GM18519 (cell line): ENCODE data around the gene PRR35.

Experiments
- ATAC-seq: cut with Tn5 transposase; IDR thresholded peaks from one replicate; pipeline ENCODE4 v1.9.1; 2021; ENCODE audit warnings: mild to moderate bottlenecking, moderate library complexity; ENCODE audit not compliant: unreplicated experiment, low FRiP score

The PRR35 gene

DNA sequence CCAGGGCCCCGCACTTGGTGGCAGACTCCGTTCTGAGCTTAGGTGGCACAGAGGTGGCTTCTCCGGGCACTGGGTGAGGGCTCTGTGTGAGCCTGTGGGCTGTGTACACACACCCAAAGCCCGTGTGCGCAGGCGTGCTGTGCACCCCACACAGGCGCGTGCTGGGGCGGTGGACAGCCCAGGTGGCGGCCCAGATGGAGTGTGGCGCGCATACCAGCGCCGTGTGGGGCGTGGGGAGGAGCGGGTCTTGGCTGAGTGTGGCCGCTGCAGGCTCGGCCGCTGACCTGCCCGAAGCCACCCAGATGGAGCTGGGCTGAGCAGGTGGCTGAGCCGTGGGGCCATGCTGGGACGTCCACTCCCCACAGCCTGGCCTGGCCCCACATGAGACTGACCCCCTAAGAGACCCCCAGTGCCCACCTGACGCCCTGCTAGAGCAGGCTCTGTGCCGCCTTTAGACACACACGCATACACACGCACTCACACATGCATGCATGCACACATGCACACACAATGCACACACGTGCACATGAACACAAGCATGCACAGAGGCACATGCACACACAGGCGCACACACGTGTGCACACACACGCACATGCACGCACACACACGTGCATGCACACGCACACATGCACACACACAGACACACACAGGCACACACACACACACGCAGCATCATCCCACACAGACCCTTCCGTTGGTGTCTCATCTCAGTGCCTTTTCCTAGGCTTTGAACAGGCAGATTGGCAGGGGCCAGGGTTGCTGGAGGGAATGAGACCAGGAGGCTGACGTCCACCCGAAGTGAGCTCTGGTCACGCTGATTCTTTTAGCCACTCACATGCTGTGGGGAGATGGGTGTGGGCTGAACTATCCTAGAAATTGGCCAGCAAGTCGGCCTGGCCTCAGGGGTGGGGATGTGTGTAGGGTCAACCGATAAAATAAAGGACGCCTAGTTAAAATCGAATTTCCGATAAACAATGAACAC lies 2.1 kb downstream of the PRR35 start:
- ATAC-seq, result no peak

DNA sequence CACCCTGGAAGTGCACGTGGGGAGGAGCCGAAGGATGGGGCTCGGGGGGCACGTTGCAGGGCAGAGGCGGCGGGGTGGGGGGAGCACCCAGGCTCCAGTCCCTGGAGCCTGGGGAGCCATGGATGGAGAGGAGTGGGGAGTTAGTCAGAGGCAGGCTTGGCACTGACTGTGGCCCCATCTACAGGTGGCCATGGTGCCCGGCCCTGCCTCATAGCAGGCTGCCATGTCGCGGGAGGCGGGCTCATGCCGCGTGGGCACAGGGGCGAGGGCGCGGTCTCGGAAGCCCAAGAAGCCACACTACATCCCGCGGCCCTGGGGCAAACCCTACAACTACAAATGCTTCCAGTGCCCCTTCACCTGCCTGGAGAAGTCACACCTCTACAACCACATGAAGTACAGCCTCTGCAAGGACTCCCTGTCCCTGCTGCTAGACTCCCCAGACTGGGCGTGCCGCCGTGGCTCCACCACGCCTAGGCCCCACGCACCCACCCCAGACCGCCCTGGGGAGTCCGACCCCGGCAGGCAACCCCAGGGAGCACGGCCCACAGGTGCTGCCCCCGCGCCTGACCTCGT lies 3.0 kb downstream of the PRR35 start:
- ATAC-seq, result no peak

DNA sequence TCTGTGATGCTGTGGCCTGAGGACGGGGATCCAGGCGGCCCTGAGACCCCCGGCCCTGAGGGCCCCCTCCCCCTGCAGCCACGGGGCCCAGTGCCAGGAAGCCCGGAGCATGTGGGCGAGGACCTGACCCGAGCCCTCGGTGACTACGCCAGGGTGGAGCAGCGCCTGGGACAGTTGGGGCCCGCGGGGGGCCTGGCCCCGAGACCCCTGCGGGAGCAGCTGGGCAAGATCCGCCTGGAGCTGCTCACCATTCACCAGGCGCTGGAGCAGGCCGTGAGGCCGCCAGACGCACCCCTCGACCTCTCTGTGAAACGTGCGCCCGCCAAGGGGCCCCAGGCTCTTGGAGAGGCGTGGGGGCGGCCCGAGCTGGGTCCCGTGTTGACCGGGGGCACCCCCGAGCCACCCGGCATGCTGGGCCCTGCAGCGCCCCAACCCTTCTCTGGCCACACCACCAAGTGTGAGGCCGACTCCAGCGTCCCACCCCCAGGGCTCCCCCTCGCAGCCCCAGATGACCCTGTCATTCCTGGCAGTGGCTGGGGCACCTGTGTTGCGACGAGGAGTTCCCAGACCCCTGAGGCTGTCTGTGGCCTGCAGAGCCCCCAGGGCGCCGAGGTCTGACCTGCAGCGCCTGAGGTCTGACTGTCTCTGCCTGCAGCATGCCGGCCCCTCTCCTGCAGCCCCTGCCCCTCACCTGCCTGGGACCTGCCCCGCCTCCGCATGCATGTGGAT lies 4.7 kb downstream of the PRR35 start:
- no peak for ATAC-seq

DNA sequence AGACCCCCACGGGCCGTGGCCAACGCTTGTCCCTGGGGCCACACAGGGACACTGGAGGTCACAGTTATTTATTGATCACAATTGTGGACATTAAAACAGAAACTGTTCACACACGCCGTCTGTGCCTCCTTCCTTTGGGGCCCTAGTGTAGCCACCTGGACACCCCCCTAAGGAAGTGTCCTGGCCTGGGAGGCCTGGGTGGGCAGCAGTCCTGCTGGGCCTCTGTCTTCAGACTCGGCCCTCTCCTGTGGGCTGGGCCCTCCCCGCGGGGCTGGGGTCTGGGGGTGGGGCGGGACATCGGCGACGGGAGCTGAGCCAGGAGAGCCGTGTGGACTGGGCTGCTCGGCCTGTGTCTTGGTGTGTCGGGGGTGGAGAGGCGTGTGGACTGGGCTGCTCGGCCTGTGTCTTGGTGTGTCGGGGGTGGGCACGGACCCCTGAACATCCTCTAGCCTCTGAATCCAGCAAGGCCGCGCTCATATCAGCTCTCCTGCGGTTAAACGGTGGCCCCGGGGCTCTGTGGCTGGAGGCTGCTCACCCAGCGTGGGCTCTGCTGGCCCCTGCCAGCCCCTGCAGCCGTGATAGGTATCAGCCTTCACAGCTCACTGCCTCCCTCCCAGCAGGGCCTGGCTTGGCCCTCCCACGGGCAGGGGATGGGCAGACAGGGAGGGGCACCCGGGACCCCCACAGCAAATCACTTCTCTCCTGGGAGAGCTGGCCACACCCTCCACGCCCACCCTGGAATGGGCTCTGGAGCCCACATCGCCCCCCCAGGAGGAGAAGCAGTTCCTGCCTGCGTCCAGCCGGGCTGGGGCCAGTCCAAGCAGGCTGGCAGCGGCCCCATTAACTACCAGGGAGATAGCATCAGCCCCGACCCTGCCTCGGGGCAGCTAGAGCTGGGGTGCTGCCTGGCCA lies 5.5 kb downstream of the PRR35 start:
- ATAC-seq, result no peak

DNA sequence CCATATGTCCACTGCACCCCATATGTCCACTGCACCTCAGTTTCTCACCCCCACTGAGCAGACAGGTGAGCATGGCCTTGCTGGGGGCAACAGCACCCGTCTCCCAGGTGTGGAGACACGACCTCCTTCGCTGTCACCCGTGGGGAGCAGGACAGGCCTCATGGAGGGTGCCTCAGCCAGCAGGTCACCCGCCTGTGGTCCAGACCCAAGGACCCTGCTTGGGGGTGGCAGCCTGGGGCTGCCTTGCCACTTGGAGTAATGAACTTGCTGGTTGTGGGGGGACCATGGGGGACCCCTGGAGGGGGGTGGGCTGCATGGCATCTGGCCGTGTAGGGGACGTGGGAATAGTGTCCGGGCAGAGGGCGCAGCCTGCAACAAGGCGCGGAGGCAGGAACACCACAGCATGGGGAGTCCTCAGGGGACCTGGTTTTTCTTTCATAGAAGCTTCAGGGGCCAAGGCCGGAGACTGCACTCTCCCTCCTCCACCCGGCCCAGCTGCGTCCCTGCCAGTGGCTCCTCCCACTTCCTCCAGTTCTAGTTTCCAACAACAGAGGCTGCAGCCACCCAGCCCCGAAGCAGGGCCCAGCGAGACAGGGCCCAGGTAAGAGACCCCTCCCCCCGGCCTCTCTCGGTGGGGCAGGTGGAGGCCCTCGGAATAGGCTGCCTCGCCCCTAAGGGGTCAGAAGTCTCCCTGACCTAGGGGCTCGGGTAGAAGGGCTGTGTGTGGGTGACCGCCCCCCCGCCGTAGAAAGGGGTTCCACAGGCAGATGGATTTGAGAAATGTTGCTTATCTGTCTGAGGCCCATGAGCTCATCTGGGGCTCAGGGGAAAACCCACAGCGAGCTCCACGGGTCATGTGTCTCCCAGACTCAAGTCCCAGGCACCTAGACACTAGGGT lies 6.5 kb downstream of the PRR35 start, which contains the start of gene NHLRC4:
Gene NHLRC4, plus strand, starts transcription at position 531 of the 898 bp plus-strand sequence. CDS start 1,043 bp downstream, outside the sequence.
- no peak for ATAC-seq

DNA sequence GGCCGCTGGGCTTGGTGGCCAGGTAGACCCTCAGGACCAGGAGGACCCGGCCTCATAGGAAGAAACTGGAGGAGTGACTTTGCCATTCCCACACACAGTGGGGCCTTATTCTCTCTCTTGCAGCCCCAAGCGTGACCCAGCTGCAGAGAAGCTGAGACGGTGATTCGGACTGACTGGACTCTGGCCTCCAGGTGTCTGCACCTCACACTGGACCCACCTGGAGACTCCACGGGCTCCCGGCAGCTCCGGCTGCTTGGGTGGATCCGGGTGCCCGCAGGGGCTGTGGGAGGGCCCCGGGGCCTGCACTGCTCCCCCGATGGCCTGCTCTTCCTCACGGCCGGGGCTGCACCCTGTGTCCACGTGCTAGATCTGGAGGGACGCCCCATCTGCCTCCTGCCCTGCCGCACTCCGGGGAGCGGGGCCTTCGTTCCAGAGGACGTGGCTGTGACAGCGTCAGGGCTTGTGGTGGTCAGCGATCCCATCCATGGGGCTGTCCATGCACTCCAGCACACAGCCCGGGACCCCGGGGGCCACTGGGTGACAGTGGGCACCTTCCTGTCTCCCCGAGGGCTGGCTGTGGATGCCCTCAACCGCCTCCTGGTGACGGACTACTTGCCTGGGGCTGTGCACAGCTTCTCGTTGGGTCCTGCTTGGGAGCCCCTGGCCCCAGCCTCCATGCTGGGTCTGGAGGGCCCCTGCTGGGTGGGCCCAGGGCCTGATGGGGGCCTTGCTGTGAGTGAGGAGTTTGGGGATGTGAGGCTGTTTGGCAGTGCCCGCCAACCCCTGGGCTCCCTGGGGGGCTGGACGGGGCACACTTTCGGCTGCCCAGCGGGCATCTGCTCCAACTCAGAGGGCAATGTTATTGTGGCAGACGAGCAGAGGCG lies 7.4 kb downstream of the PRR35 start:
- ATAC-seq, result no peak

DNA sequence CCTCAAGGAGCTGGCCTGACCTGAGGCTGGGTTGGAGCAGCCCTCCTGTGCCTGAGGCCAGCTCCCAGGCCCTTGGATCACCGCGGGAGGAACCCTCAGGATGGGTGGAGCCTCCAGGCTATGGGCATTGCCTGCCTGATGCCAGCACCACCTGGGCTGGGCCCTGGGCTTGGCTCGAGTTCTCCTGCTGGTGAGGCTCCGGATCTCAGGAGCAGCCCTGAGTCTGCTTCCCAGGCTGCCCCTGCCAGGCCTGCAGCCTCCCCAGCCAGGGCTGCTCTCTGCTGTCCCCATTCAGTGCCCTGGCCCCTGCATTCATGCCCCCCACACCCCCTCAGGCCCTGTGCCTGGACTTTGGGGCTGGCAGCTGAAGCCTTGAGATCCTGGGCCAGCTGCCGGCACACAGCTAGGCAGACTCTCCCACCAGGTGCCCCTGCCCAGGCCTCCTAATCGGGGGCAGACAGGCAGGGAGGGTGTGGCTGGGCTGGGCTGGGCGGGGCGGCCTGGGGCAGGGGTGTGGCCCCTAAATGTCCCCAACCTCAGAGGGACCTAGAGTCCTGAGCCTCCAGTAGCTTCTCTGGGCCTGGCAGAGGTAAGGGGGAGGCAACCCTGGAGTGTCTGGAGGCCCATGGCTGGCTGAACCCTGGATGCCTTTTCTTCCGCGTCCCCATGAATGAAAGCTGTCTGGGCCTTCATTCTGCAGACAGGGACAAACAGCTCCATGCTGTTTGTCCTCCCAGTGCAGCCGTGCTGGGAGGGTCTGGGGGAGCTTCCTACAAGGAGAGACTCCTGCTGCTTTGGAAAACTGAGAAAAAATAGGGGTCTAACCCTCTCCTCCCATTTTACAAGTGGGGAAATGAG lies 8.4 kb downstream of the PRR35 start:
- ATAC-seq, result no peak

DNA sequence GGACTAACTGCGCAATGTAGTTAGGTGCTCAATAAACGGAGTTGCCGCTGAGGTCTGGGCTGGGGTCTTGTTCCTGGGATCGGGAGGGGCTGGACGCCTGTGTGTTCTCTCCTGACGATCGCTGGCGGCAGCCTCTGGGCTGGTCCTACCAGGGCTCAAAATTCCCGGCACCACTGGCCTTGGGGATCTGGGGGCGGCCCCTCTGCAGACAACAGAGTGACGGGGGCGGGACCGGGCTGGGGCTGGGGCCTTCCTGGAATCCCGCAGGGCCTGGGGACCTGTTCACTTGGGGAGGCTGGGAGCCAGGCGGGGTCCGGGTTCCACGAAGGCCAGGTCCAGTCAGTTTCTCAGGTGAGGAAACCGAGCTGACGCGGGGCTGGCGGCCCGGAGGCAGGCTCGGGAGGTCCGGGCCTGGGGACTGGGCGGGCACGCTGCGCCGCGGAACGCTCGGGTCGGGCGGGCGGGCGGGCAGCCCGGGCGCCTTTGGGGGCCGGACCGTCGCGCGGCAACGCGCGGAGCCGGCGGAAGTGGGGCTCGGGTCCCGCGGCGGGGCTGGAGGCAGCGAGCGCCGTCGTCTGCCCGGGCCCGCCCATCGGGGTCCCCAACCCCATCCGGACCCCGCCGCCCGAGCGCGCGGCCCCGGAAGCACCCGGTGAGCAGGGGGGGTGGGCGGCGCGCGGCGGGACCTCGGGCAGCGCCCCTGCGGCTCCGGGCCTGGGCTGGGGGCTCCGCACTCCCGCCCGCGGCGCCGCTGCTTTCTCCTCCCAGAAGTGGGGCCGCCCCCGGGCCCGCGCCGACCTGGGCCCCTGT lies 9.5 kb downstream of the PRR35 start, which contains the start of gene PIGQ:
Gene PIGQ, plus strand, starts transcription at position 524 of the 810 bp plus-strand sequence. CDS start 4,107 bp downstream, outside the sequence.
- ATAC-seq, result no peak

DNA sequence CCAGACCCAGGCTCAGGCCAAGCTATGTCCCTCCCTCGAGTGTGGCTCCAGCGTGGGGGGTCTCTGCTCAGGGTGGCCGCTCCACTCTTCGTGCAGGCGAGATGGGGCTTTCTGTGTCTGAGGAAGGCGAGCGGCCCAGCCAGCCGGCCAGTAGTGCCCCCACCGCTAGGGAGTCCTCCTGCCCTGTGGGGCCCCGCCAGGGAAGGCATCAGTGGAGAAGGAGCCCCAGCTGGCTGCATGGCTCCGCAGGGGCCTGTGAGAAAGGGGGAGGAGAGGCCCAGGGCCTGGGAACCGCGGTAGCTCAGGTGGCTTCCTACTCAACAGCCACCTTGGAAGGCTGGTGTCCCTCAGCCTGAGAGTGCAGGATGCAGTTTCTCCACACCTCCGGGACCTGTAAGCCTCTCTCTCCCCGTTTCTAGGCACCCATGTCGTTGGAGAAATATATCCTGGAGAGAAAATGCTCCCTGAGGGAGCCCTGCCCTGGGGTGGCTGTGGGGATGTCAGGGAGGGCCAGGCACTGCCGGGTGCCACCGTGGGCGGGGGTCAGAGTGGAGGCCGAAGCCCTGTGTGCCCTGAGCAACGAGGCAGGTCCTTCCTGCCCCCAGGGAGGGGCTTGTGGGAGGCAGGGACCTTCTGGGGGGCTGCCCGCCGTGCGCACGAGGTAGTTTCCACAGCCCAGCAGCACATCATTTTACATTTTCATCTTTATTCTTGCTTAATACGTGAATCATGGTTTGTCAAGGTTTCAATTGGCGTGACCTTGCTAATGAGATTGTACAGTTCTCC lies 12.9 kb downstream of the PRR35 start:
- ATAC-seq, result no peak

DNA sequence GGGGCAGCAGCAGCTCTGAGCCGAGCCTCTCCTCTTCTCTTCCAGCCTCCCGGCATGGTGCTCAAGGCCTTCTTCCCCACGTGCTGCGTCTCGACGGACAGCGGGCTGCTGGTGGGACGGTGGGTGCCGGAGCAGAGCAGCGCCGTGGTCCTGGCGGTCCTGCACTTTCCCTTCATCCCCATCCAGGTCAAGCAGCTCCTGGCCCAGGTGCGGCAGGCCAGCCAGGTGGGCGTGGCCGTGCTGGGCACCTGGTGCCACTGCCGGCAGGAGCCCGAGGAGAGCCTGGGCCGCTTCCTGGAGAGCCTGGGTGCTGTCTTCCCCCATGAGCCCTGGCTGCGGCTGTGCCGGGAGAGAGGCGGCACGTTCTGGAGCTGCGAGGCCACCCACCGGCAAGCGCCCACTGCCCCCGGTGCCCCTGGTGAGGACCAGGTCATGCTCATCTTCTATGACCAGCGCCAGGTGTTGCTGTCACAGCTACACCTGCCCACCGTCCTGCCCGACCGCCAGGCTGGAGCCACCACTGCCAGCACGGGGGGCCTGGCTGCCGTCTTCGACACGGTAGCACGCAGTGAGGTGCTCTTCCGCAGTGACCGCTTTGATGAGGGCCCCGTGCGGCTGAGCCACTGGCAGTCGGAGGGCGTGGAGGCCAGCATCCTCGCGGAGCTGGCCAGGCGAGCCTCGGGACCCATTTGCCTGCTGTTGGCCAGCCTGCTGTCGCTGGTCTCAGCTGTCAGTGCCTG lies 14.0 kb downstream of the PRR35 start:
- ATAC-seq, result no peak

DNA sequence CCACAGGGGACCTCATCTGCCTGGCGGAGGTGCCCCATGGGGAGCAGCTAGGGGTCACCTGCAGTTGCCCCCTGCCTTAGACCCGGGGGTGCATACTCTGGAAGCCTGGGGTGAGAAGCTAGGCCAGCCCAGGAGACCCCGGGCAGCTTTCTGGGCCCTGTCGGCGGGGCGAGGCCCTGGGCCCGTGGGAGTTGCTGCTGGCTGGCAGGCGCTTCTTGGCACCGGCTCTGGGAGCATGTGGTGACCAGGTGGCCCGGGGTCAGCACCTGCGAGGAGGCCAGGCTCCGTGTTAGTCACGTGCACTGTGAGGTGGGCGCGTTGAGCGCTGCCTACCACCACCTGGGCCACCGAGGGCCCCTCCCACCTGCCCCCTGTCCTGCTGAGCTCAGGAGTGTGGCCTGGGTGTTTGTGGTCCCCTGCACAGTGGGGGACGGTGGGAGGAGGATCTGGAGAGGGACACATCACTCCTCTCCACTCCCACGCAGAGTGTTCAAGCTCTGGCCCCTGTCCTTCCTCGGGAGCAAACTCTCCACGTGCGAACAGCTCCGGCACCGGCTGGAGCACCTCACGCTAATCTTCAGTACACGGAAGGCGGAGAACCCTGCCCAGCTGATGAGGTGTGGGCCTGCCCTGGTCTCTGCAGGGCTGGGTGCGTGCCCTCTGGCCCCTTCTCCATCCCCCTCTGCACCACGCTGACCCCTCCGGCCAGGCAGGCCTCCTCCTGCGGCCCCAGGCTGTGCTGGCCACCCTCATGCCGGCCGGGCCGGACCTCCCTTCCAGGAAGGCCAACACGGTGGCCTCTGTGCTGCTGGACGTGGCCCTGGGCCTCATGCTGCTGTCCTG lies 15.4 kb downstream of the PRR35 start:
- ATAC-seq, result no peak

DNA sequence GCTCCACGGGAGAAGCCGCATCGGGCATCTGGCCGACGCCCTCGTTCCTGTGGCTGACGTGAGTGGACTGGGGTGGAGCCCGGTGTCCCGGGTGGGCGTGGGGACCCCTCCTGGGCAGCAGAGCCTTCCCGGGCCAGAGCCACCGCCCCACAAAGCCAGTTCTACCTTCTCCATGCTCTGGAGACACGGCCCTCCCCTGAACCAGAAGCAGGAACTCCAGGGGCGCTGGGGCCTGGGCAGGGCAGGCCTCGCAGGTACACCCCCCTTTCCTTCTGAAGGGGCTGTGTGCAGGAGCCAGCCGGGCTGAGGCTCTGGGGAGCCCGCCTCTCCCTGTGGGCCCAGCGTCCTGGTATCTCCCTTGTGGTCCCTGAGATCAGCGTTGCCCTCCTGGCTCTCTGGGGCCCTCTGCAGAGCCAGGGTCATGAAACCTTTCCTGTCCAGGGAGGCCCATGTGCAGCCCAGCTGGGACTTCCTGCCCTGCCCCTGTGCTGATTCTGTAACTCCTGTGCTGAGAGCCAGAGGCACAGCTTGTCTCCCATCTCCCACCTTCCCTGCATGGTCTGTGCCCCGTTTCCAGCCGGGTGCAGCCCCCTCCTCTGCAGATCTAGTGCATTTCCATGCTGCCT lies 16.1 kb downstream of the PRR35 start:
- ATAC-seq, result no peak

DNA sequence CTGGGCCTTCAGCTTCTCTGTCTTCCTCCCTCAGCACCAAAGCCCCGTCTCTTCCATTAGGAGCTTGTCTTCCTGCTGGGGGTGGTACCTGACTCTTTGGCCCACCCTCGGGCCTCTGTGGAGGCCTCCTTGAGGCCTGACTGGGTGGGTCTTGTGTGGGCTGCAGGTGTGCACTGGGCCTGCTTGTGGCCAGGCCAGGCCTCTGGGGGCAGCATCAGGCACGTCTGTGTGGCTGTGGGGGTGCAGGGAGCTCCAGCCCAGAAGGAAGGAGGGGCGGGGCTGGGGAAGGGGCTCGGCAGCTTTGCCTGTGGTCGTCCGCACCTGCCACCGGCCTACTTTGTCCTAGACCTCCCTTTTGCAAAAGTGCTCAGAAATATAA lies 16.6 kb downstream of the PRR35 start:
- no peak for ATAC-seq

DNA sequence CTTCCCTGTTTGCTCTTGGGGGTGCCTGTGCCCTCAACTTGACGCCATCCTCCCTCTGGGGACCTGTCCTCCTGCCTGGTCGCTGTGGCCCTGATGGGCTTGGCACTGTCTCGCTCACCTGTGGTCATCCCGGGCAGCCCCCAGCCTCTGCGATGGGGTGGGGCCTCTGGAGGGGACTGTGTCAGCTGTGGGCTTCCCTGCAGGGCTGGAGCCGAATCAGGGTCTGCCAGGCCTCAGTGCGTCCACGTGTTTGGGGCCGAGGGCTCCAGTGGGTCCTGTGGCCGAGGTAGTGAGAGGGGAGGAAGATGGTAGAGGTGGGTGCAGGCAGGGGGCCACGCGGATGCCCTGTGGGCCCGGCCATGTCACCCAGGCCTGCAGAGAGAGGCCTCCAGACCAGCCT lies 17.6 kb downstream of the PRR35 start:
- ATAC-seq, result no peak
